ENCODE results near the gene PRKX.

DNA sequence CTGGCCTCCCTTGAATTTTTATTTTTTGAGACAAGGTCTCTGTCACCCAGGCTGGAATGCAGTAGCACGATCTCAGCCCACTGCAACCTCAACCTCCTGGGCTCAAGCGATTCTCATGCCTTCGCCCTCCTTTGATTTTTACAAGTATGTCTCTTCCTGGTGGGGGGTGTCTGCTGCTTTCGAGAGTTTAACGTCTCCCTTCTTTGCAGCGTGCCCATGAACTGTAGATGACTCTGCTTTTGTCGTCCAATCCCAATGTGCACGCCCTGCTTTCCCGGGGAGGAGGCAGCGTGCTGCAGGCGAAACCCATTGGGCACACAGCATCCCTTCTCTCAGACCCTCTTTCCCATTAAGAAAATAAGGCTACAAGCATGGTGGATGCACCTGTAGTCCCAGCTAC, 7.0 kb downstream of the PRKX start:
- no peak for TF ChIP-seq POLR2AphosphoS5 (IDR thresholded peaks at IDR 0.05; ENCODE audit: insufficient read depth in 1 of 2, low read depth in 1 of 2)
- TF ChIP-seq, protein P1, sequence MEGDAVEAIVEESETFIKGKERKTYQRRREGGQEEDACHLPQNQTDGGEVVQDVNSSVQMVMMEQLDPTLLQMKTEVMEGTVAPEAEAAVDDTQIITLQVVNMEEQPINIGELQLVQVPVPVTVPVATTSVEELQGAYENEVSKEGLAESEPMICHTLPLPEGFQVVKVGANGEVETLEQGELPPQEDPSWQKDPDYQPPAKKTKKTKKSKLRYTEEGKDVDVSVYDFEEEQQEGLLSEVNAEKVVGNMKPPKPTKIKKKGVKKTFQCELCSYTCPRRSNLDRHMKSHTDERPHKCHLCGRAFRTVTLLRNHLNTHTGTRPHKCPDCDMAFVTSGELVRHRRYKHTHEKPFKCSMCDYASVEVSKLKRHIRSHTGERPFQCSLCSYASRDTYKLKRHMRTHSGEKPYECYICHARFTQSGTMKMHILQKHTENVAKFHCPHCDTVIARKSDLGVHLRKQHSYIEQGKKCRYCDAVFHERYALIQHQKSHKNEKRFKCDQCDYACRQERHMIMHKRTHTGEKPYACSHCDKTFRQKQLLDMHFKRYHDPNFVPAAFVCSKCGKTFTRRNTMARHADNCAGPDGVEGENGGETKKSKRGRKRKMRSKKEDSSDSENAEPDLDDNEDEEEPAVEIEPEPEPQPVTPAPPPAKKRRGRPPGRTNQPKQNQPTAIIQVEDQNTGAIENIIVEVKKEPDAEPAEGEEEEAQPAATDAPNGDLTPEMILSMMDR (IDR thresholded peaks at IDR 0.05), result no peak

Data from vagina (tissue), 2 donors.